Fibroblast of skin of scalp (primary cell): Measurements from ENCODE around the gene SLC28A3.

ENCODE experiments used
- DNase-seq: peaks from one replicate; pipeline ENCODE4 v3.0.0-alpha.2; 2013

SLC28A3 gene

GRCh38 chr9:84339503-84339902 is 1.1 kb downstream of the SLC28A3 start:
- no peak for DNase-seq

DNA sequence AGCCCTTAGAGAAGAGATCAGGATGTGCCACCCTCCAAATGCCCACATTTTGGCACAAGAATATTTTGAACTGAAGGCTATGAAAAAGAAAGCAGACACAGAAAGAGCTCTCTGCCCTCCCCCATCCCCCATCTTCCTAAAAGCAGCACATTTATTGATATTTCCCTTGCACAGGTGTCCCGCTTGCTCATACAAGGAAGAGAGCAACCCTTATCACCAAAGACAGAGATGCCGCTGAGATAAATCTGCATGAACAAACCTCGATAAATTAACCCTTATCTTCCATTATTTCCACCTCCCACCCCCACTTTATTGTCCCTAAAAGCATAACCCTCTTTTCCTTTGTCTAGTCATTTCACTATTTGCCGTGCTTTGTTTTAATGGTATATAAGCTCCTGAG is 1.8 kb downstream of the SLC28A3 start:
- DNase-seq: no peak

- no peak for DNase-seq
These were observed 3.3 kb downstream of the SLC28A3 start for GRCh38 chr9:84337252-84337651.

DNA sequence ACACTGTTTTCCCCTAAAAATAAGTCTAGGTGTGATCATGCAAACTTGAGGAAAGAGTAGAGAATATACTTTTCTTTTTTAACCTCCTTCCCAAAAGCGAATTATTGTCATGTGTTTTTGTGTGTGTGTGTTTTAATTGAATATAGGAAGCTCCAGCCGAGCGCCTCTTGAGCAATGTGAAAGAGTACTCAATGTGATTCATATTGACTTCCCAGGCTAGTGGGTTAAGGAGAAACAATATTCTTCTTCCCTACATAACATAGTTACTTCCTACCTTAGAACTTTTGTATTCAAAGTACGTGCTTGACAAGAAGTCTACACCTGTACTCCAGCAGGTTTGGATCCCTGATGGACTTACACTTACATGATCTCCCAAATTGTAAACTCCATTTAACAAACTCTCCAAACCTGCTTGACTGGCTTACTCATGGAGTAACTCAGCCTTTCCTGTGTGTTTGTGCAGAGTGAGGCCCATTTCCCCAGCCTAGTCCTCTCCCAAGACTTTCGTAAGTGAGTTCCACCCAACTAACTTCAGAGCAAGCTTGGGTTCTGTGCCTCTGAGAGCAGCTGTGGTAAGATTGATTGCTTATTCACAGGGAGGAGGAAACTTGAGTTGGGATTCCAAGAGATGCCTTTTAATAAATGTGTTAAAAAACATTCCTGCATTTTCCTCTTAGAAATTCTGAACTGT is 9.3 kb downstream of the SLC28A3 start:
- peak; percentile 6 for DNase-seq

GRCh38 chr9:84330246-84330645 is 10.3 kb downstream of the SLC28A3 start:
- DNase-seq: no peak

DNA sequence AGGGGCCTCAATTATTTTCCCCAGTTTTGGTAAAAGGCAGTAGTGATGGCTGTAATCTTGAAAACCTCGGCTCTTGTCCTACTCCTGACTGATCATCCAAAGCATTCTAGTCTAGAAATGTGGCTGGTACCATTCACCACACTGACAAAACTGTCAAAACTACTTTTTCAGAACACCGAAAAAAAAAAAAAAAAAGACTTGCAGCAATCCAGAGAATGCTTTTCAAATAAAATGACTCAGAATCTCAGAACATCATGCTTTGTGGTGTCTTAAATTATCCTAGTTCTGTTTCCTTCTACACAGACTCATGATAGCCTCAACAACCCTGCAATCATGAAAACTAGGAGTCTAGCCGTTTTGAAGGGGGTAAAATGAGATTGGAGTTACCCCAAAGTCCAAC is 13.4 kb downstream of the SLC28A3 start:
- DNase-seq: peak; percentile 18

GRCh38 chr9:84325347-84325973 is 15.1 kb downstream of the SLC28A3 start:
- DNase-seq: no peak

GRCh38 chr9:84324811-84325210 is 15.7 kb downstream of the SLC28A3 start:
- no peak for DNase-seq

- no peak for DNase-seq
These were observed 16.7 kb downstream of the SLC28A3 start for GRCh38 chr9:84323858-84324257.

DNA sequence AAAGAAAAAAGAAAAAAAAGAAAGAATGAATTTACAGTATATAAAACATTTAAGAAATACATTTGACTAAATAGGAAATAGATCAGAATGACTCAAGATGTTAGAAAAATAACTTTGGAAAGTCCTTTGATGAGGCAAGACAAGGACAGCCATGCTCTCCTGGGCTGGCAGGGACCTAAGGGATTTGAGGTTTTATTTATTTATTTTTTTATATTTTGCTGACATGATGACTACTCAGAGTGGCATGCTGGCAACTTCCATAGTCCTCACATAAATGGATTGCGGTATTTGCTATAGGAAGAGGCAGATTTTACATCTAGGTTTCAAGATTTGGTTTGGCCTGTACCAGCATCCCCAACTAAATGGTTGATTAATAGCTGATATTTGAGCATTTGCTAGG is 17.7 kb downstream of the SLC28A3 start:
- peak; percentile 94 for DNase-seq

DNA sequence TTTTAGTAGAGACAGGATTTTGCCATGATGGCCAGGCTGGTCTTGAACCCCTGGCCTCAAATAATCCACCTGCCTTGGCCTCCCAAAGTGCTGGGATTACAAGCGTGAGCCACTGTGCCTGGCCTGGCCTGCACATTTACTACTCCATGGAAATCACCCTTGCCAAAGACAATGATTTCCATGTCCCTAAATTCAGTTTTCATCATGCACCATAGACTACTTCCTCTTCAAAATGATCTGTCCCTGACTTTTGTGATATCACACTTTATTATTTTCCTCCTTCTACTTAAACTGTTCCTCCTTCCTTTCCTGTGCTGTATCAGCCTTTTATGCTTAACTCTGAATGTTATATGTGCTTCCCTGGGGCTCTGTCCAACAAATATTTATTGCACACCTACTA is 20.3 kb downstream of the SLC28A3 start:
- DNase-seq: no peak

DNA sequence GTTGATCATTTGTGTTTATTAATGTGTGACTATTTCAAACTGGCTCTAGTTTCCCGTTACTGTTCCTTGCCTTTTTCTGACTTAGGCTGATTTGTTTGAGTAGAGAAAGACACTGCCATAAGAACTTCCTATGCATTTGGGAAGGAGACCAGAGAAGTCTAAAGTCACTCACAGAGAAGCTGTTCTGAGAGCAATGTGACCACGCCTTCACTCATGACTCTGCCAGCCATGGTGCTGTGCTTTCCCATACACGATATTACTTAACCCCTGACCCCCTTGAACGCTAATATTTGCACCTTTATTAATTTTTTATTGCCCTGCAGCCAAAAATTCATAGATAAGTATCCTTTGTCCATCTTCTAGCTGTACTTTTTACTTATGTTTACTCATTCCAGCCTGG is 20.9 kb downstream of the SLC28A3 start:
- DNase-seq: no peak

- DNase-seq: no peak
These were observed 21.6 kb downstream of the SLC28A3 start for GRCh38 chr9:84318981-84319380.

GRCh38 chr9:84317563-84317962 is 23.0 kb downstream of the SLC28A3 start:
- no peak for DNase-seq

DNA sequence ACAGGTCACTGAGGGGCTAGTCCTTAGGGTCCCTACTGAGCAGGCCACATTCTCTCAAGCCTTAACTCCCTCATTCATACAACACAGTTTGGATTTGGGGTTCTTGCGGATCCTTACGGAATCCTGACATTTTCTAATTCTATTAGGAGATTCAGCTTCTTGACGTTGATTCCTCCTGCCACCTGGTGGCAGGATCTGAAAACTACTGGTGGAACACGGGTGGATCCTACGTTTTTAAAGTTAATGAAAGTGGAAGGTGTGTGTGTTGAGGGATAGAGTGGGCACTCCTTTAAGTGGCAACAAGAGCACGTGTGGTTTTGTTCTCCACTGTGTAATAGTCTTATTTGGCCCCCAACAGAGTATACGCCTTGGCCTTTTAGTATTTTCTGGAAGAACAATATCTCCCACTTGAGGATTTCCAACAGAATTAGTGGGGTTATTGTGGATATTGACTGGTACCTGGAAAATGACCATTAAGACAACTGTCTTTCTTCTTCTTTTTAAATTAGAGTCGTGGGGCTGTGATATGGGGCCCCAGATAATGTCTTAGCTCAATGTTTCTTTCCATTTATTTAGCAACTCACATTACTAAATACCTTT is 25.2 kb downstream of the SLC28A3 start:
- peak; percentile 67 for DNase-seq

- no peak for DNase-seq
These were observed 26.3 kb downstream of the SLC28A3 start for GRCh38 chr9:84314306-84314705.

- DNase-seq: no peak
These were observed 29.7 kb downstream of the SLC28A3 start for GRCh38 chr9:84310883-84311282.

GRCh38 chr9:84305497-84306131 is 34.9 kb downstream of the SLC28A3 start:
- no peak for DNase-seq

- DNase-seq: no peak
These were observed 36.4 kb downstream of the SLC28A3 start for GRCh38 chr9:84304166-84304565.

GRCh38 chr9:84303061-84303460 is 37.5 kb downstream of the SLC28A3 start:
- DNase-seq: no peak

- peak; percentile 26 for DNase-seq
These were observed 38.7 kb downstream of the SLC28A3 start for GRCh38 chr9:84301851-84302250.

DNA sequence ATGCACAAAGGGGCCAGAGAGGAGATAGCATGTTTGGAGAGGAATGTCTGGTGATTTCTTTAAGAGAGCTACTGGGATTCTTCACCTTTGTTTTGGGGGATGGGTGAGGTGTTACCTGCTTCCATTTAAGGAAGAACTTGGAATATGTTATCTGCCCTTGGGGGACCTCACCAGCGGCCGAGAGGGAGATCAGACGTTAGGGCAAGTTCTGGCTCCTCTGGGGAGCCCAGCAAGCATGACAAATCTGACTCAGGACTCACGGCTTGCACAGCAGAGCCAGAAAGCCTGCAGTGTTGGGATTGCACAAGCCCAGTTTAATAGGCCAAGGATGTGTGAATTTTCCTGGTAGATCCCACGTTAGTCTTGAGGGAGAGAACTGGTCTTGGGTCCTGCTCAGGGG is 40.3 kb downstream of the SLC28A3 start:
- peak; percentile 31 for DNase-seq

GRCh38 chr9:84297162-84297821 is 43.3 kb downstream of the SLC28A3 start:
- DNase-seq: peak; percentile 83
